Motor neuron (in vitro differentiated cells): Measurements from ENCODE around the gene MTSS2. TPM values are rescaled to one million over a fixed set of nuclear protein-coding genes. Genes with fewer than 3 reads are reported as not detected.

Source experiments
- ATAC-seq, 8 experiments: fragments of 200-7000 bp; cut with Tn5 transposase; replicated peaks in 6 of 8; 2 replicates each; pipeline ENCODE4 v1.8.0; 2021; ENCODE audit warnings: mild to moderate bottlenecking in 8 of 8, moderate library complexity in 8 of 8
- H3K27ac ChIP-seq, 2 donors: fragments of 250-450 bp; sonication (Bioruptor Pico); 2 replicates each; pipeline ENCODE4 v1.9.0; 2021; ENCODE audit warnings: antibody characterized with exemption in 2 of 2, mild to moderate bottlenecking in 2 of 2, moderate library complexity in 1 of 2
- H3K4me1 ChIP-seq, 2 donors: fragments of 250-450 bp; sonication (Bioruptor Pico); replicated peaks in 1 of 2; 2 replicates each; pipeline ENCODE4 v1.6.1; 2021; ENCODE audit warnings: antibody characterized with exemption in 2 of 2, mild to moderate bottlenecking in 2 of 2, moderate library complexity in 1 of 2
- H3K4me3 ChIP-seq, 5 donors: fragments of 250-450 bp; sonication (Bioruptor Pico); 2 replicates each; pipeline ENCODE4 v1.9.0; 2021; ENCODE audit warnings: antibody characterized with exemption in 5 of 5, mild to moderate bottlenecking in 5 of 5, moderate library complexity in 4 of 5
- WGBS, 10 experiments: fragments of 450-650 bp; shearing (Covaris generic); methylation state at CpG; one replicate each; pipeline ENCODE4 v1.0.0; 2022; 5-methylcytosine and 5-hydroxymethylcytosine counted together
- in situ Hi-C, 9 experiments: fragments of 400-800 bp; cut with MboI; loops; one replicate each; pipeline ENCODE4 v1.15.0; 2021; ENCODE audit warnings: low sequenced_read_pairs in 9 of 9, low pct_unique_long_range_greater_than_20kb in 2 of 9; ENCODE audit not compliant: unreplicated experiment in 9 of 9
- total RNA-seq, 8 experiments: library from RNA; unstranded; fragments of 300-600 nt; gene quantifications; 2 replicates each; pipeline versions ENCODE4 v1.2.3 to v1.2.4, GENCODE V29; 2022

The MTSS2 gene
- total RNA-seq, 8 experiments from 2014 or later, result 11.7 to 109 (median 25.6) TPM

DNA sequence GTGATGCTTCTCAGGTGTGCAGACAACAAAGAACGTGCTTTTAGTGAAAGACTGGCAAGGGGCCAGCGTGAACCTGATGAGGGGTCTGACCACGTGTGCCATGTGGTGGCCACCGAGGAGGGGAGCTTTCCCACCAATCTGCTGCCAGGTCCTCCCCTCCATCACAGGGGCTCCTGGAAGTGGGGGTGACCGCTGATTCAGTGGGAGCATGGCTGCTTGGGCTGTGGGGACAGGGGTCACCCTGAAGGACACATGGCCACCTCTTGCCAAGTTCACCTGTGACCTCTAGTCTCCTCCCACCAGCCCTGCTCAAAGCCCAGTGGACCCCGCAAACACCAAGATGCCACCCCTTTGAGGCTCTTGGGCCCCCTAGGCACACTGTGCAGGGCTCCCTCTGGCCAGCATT is 37.9 kb upstream of the MTSS2 start:
- Histone ChIP-seq H3K4me3 (no peak overlapping the region), H3K4me1 (peaks cover 20 to 28% of the 10 kb centered on the region in 2 donors), H3K27ac (no peak overlapping the region)
- in situ Hi-C loops, result no loop called here
- ATAC-seq, result no peak
- 88 to 100% (median 100%) methylated on average over 1 to 5 of the region's 6 CpGs; no CpG with 5 or more reads in 5 of the 10 experiments for WGBS, 10 experiments

DNA sequence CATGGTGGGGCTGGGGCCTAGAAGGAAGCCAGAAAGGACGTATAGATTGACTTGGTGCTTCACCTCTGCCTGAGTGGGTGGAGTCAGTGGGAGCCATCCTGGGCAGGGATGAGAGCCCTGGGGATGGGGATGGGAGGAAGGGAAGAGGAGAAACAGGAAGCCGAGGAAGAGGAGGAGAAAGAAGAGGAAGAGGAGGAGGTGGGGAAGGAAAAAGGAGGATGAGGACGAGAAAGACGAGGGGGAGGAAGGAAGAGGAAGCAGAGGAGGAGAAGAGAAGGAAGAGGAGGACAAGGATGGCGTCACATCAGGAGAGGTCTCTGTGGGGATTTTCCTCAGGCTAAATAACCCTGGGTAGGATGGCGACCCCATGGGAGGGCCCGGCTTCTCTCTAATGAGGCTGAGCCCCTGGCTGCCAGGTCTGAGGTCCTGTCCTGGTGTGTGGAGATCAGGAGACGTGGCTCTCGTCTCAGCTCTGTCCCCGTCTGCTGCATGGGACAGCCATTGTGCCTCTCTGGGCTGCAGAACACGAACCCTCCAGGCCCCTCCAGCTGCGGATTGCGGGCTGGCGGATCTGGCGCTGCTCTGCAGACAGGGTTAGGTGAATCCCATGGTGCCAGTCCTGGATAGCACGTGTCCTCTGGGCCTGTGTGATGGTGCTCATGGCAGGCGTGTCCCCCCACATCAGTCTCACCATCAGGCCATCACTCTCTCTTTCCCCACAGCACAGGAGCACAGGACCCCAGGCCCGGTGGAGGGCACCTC is 35.5 kb upstream of the MTSS2 start:
- ATAC-seq, result no peak
- in situ Hi-C loops, result no loop called here
- Histone ChIP-seq H3K4me3 (no peak overlapping the region), H3K4me1 (peaks cover 16 to 19% of the 10 kb centered on the region in 2 donors), H3K27ac (no peak overlapping the region)
- 69 to 100% (median 82%) methylated on average over 1 to 10 of the region's 18 CpGs; no CpG with 5 or more reads in 2 of the 10 experiments for WGBS, 10 experiments

DNA sequence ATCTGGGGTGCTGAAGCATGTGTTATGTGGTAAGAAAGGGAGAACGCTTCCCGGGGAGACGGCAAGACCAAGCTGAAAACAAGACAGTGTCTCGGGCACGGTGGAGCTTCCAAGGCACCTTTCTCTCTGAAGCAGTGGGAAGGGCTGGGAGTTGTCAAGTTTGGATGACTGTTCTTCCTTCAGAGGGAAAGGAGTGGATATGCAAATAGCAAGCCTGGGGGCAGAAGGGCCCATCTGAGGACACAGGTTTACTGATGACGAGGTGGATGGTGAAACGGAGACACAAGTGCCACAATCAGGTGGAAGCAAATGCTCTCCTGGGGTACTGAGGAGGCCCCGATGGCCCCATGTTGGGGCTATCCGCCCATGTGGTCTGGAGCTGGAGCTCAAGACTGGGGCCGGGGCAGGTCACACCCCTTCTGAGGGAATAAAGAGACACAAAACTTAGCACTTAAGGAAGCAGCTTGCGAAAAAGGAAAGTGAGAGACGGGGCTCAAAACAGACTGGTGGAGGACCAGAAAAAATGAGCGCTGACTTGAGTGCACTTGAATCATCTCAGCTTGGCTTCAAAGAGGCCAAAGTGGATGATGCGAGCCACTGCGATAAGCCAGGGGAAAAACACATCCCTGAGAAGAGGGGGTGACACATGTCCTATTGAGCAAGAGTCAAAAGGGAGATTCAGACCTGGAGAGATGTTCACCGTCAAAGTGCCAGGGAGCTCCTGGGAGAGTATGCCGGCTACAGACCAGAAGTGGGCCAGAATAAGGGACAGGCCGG is 34.8 kb upstream of the MTSS2 start:
- H3K27ac ChIP-seq, result no peak overlapping the region
- in situ Hi-C loops, result no loop called here
- ATAC-seq, result peak in 2 of 8 experiments; percentile 49 to 70
- peaks cover 15 to 18% of the 10 kb centered on the region in 2 donors for H3K4me1 ChIP-seq
- WGBS, 10 experiments, result 78 to 100% (median 93%) methylated on average over 1 to 12 of the region's 18 CpGs; no CpG with 5 or more reads in 1 of the 10 experiments
- no peak overlapping the region for H3K4me3 ChIP-seq

DNA sequence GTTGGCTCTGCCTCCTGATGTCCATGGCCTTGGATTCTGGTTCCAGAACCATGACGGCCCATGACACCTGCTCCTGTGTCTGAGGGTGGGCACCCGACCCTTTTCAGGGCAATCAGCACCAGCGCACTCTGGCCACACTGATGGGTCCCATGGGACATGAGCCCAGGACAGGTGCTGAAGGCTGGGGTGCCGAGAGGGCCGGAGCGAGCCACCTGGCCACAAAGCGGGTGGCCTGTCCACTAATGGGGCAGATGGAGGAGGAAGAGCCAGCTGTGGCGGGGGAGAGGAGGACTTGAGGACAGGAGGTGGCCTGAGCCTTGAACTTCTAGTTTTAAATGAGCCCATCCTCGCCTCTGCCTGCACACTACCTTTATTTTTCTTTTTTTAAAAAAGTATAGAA is 31.2 kb upstream of the MTSS2 start:
- 90 to 100% (median 95%) methylated on average over 2 to 6 of the region's 9 CpGs; no CpG with 5 or more reads in 5 of the 10 experiments for WGBS, 10 experiments
- in situ Hi-C loops, result no loop called here
- ATAC-seq, result no peak
- Histone ChIP-seq H3K27ac (no peak overlapping the region), H3K4me3 (no peak overlapping the region), H3K4me1 (peaks cover 38 to 42% of the 10 kb centered on the region in 2 donors)

DNA sequence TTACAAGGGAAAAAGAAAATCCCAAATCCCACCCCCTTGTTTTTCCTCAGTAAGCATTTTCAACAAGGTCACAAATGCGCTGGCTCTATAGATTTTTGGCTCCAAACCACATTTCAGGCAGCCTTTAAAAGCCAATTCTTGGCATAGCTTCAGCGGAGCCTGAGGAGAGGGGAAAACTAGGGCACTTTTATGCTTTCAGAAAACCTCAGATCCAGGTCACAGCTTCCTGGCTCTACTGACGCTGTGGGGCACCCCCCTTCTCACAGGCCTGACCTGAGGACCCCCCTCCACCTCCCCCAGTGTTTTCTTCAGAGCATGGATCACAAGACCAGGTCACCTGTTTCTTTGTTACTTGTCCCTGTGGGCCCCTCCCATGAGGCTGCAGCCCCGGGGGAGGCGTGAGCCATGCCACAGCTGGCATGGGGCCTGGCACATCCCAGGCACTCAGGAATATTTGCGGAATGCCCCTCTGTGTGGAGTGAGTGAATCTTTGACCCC is 30.1 kb upstream of the MTSS2 start:
- no peak for ATAC-seq
- WGBS, 10 experiments, result 64 to 100% (median 100%) methylated on average over 1 to 3 of the region's 6 CpGs; no CpG with 5 or more reads in 4 of the 10 experiments
- in situ Hi-C loops, result no loop called here
- Histone ChIP-seq H3K27ac (peak overlapping the region in 1 of 2 donors; percentile 39), H3K4me1 (peaks cover 46 to 48% of the 10 kb centered on the region in 2 donors), H3K4me3 (no peak overlapping the region)

DNA sequence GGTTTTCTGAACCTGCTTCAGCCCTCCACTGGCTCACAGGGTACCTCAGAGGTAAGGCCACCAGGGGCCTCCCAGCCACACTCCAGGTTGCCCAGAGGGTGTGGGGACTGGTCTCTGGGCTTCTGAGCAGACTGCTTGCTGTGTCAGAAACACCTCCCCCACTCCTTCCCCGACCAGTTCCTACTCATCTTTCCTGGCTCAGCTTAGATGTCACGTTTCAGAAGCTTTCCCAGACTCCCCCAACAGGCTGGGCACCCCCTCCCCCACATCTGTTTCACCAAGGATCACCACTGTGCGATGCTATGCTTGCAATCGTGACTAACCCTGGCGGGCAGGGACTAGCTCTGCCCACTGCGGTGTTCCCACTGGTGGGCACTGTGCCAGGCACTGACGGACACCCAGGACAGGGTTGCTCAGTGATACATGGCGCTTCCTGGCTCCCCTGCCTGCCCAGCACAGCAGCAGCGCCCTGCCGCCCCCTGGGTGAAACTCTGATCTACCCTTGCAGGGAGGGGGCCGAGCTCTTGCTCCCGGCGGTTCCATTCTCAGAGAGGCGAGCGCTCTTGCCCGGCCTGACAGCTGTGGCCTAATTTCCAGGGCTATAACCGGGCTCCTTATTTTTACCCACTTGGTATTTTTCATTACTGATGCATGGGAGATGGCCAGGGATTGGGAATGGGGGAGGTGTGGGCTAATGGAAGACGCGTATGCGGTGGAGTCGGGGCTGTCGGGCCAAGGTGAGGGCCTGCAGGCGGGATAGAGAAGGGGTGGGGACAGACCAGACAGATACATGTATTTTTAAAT is 29.4 kb upstream of the MTSS2 start:
- in situ Hi-C loops, result no loop called here
- ATAC-seq, result peak in 7 of 8 experiments; percentile 57 to 89 (median 84)
- Histone ChIP-seq H3K27ac (no peak overlapping the region), H3K4me1 (peaks cover 48 to 51% of the 10 kb centered on the region in 2 donors), H3K4me3 (no peak overlapping the region)
- WGBS, 10 experiments, result 38 to 100% (median 70%) methylated on average over 1 to 5 of the region's 23 CpGs; no CpG with 5 or more reads in 6 of the 10 experiments

DNA sequence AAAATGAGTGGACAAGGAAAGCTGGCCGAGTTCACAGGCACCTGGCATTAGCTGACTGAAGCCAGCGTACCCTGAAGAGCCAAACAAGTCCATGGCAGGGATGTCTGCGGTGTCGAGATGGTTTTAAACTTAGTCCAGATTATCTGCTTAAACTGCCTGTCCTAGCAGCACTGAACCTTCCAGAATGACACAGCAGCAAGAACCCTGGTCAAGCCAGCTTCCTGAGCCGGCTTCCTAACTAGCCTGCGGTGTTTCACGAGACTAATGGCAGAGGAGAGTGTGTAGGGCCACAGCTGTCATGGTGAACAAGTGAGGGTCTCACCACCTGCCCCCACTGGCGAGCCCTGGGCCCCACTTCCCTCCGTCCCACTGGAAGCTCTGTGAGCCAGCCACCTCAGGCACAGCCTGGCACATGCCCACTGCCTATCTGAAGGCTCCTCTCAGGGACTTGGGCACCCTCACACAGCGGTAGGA is 28.8 kb upstream of the MTSS2 start:
- no peak overlapping the region for H3K27ac ChIP-seq
- H3K4me1 ChIP-seq, result peaks cover 48 to 53% of the 10 kb centered on the region in 2 donors
- in situ Hi-C loops, result no loop called here
- 89 to 100% (median 92%) methylated on average over 1 to 7 of the region's 10 CpGs; no CpG with 5 or more reads in 6 of the 10 experiments for WGBS, 10 experiments
- no peak for ATAC-seq
- H3K4me3 ChIP-seq, result no peak overlapping the region

DNA sequence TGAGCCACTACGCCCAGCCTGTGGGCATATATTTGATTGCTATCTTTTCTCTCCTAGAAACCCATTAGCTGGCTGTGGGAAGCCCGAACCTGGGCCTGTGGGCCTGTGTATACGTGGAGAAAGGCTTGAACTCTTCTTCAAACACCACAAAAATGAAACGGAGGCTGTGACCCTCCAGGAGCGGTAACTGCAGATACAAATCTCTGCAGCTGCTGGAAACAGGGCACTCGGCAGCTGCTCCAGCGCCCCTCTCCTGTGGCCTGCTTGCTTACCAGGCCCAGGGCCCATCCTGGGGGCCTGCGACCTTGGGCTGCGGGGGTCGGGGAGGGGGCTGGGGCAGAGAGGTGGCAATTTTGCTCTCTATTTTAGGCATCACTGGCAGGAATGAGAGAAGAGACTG is 28.0 kb upstream of the MTSS2 start:
- Histone ChIP-seq H3K4me3 (no peak overlapping the region), H3K27ac (peak overlapping the region in 1 of 2 donors; percentile 11), H3K4me1 (peaks cover 48 to 53% of the 10 kb centered on the region in 2 donors)
- in situ Hi-C loops, result no loop called here
- ATAC-seq, result no peak
- WGBS, 10 experiments, result 72 to 90% (median 81%) methylated on average over 2 to 7 of the region's 10 CpGs; no CpG with 5 or more reads in 7 of the 10 experiments

DNA sequence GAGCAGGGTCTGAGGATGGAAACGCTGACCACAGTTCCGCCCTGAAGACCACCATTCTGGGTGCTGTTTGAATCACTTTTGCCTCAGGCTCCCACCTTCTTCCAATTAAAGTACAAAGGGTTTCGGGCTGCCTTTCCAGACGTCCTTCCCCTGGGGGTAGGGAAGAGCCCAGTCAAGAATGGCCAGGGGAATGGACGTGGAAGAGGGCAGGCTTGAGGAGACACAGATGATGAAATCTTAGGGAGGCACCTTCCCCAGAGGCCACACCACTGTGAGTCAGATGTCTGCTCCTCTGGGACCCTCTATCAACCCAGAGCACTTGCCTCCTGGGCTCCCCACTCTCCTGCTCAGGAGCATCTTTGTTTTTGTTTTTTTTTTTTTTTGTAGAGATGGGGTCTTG is 27.5 kb upstream of the MTSS2 start:
- ATAC-seq, result peak in 3 of 8 experiments; percentile 35 to 88 (median 42)
- in situ Hi-C loops, result no loop called here
- Histone ChIP-seq H3K4me3 (no peak overlapping the region), H3K27ac (no peak overlapping the region), H3K4me1 (peaks cover 48 to 53% of the 10 kb centered on the region in 2 donors)
- 10 to 100% (median 82%) methylated on average over 1 to 4 of the region's 5 CpGs; no CpG with 5 or more reads in 4 of the 10 experiments for WGBS, 10 experiments

DNA sequence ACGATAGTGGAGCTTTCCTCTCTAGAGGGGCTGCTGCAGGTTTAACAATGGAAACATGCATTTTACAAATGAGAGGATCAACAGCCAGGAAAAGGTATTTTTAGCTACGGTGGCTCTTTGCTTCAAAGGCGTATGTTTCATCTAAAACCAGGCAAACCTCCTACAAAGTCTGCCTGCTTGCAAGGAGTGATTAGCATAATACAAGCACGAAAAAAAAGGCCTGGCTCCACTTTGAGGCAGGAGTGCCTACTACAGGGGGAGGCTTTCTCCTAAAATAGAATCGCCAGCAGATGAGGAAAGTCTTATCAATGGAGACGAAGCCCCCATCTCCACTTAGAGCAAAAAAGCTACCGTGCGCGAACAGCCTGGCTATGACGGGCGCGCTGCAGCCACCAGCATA is 27.1 kb upstream of the MTSS2 start:
- no peak overlapping the region for H3K27ac ChIP-seq
- in situ Hi-C loops, result no loop called here

DNA sequence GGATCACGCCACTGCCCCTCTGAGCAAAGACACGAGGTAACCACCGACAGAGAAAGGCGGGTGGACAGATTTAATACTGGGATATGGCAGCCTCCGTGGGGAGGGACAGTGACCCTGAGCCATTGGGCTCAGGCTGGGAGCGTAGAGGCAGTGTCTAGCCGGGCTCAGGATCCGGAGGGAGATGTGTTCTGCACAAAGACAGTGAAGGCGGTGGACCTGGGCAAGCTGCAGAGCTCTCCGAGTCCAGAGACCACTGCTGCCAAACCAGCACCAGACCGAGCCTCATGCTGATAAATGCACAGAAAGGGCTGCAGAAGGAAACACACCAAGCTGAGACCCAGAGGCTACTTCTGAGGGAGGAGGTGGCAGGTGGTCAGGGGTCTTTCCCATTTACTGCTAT is 26.5 kb upstream of the MTSS2 start:
- peaks cover 48 to 53% of the 10 kb centered on the region in 2 donors for H3K4me1 ChIP-seq
- WGBS, 10 experiments, result 80 to 100% (median 92%) methylated on average over 1 to 5 of the region's 11 CpGs; no CpG with 5 or more reads in 4 of the 10 experiments
- no peak overlapping the region for H3K27ac ChIP-seq
- ATAC-seq, result no peak
- in situ Hi-C loops, result no loop called here
- H3K4me3 ChIP-seq, result no peak overlapping the region

More for the DNA sequence above, 27.1 kb upstream of the MTSS2 start:
- WGBS, 10 experiments, result 13 to 100% (median 32%) methylated on average over 2 to 6 of the region's 12 CpGs; no CpG with 5 or more reads in 2 of the 10 experiments
- ATAC-seq, result peak in 5 of 8 experiments; percentile 19 to 61 (median 34)
- Histone ChIP-seq H3K4me1 (peaks cover 48 to 53% of the 10 kb centered on the region in 2 donors), H3K4me3 (no peak overlapping the region)
